Central memory CD8-positive, alpha-beta T cell (primary cell): ENCODE results near the gene RNF4.
"Not testable (repeated sequence)": the region's sequence is repeated elsewhere in the genome, so short reads cannot be mapped to it uniquely, and the experiment has no call there.

Experiments used
- ATAC-seq: fragments of 150-1000 bp; cut with Tn5 transposase; replicated peaks from 2 replicates; pipeline ENCODE4 v1.10.0; 2022; ENCODE audit warnings: mild to moderate bottlenecking, moderate FRiP score, moderate number of reproducible peaks; ENCODE audit not compliant: poor library complexity, severe bottlenecking; ENCODE audit errors: extremely low read depth
- DNase-seq, 2 donors: peaks; one replicate each; pipeline ENCODE4 v3.0.0; 2021; ENCODE audit warnings: low spot score in 2 of 2
- H3K27ac Mint-ChIP-seq: one replicate; pipeline ENCODE4 v1.8.0; 2022; ENCODE audit warnings: low read depth, mild to moderate bottlenecking, moderate library complexity, mixed read lengths
- H3K27me3 Mint-ChIP-seq: one replicate; pipeline ENCODE4 v1.8.0; 2022; ENCODE audit warnings: mixed read lengths
- H3K36me3 Mint-ChIP-seq: one replicate; pipeline ENCODE4 v1.8.0; 2022; ENCODE audit warnings: mild to moderate bottlenecking, moderate library complexity, mixed read lengths; ENCODE audit not compliant: insufficient read depth
- H3K4me1 Mint-ChIP-seq: one replicate; pipeline ENCODE4 v1.8.0; 2022; ENCODE audit warnings: mixed read lengths
- H3K4me3 Mint-ChIP-seq: one replicate; pipeline ENCODE4 v1.8.0; 2022; ENCODE audit warnings: mild to moderate bottlenecking, moderate library complexity, mixed read lengths
- H3K9me3 Mint-ChIP-seq: one replicate; pipeline ENCODE4 v1.8.0; 2022; ENCODE audit warnings: mixed read lengths

The RNF4 gene

DNA sequence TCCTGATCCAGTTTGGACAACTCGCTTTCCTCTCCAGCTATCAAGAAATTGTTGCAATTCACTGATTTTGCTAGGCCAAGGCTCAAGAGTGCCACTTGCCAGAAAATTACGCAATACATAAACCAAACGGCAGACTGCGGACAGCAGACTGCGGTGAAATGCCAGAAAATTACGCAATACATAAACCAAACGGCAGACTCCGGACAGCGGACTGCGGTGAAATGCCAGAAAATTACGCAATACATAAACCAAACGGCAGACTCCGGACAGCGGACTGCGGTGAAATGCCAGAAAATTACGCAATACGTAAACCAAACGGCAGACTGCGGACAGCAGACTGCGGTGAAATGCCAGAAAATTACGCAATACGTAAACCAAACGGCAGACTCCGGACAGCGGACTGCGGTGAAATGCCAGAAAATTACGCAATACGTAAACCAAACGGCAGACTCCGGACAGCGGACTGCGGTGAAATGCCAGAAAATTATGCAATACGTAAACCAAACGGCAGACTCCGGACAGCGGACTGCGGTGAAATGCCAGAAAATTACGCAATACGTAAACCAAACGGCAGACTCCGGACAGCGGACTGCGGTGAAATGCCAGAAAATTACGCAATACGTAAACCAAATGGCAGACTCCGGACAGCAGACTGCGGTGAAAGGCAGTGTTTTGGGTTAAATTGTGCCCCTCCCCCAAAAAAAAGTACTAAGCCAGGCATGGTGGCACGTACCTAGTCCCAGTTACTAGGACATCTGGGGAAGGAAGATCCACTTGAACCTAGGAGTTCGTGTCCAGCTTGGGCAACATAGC lies 38.8 kb upstream of the RNF4 start:
- ATAC-seq, H3K4me1 Mint-ChIP-seq, H3K27ac Mint-ChIP-seq, H3K36me3 Mint-ChIP-seq, H3K9me3 Mint-ChIP-seq, DNase-seq, H3K4me3 Mint-ChIP-seq: not testable (repeated sequence)
- H3K27me3 Mint-ChIP-seq: peaks cover 11% of the 10 kb centered on the region

DNA sequence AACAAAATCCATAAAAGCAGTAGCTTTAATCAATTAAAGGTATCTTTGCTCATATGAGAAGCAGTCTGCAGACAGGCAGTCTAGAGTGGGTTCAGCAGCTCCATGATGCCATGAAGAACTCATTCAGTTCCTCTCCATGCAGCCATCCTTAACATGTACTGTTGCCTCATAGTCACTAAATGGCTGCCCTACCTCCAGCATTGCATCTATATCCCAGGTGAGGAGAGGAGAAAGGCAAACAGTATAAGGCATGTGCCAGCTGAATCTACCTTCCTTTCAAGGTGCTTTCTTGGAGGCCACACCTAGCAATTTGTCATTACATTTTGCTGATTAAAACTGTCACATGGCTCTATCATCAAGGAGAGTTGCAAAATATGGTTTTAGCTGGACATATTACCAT lies 36.9 kb upstream of the RNF4 start:
- ATAC-seq (no peak), DNase-seq (no peak)
- H3K4me3 Mint-ChIP-seq: no peak overlapping the region
- H3K4me1 Mint-ChIP-seq: peaks cover 6% of the 10 kb centered on the region
- no peak overlapping the region for H3K27ac Mint-ChIP-seq
- no peaks in the 10 kb centered on the region for H3K9me3 Mint-ChIP-seq
- no peaks in the 10 kb centered on the region for H3K36me3 Mint-ChIP-seq
- H3K27me3 Mint-ChIP-seq: peaks cover 11% of the 10 kb centered on the region

DNA sequence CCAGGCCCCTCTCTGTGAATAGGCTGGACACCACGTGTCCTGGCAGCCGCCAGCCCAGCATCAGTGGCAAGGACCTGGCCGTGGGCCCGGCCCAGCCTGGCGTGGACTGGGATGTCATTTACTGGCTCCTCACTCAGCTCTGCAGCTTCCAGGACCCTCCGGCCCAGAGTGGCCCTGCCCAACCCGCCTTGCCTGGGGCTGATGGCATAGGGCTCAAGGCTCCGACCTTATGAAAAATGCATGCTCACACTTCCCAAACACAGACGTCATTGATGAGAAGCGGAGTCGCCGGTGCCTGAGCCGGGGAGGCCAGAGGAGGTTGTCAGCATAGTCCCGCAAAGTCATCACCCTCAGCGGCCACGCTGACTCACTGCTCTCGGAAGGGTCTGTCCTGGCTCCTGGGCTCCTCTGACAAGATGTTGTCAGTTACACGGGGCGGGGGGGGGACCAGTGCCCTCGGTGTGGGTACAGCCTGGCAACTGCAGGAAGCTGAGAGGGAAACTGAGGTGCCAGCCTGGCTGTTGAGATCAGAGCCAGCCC lies 35.8 kb upstream of the RNF4 start:
- Mint-ChIP-seq H3K4me1 (peaks cover 6% of the 10 kb centered on the region), H3K27me3 (peaks cover 11% of the 10 kb centered on the region), H3K9me3 (no peaks in the 10 kb centered on the region), H3K27ac (no peak overlapping the region), H3K36me3 (no peaks in the 10 kb centered on the region), H3K4me3 (no peak overlapping the region)
- ATAC-seq (no peak), DNase-seq (no peak)

DNA sequence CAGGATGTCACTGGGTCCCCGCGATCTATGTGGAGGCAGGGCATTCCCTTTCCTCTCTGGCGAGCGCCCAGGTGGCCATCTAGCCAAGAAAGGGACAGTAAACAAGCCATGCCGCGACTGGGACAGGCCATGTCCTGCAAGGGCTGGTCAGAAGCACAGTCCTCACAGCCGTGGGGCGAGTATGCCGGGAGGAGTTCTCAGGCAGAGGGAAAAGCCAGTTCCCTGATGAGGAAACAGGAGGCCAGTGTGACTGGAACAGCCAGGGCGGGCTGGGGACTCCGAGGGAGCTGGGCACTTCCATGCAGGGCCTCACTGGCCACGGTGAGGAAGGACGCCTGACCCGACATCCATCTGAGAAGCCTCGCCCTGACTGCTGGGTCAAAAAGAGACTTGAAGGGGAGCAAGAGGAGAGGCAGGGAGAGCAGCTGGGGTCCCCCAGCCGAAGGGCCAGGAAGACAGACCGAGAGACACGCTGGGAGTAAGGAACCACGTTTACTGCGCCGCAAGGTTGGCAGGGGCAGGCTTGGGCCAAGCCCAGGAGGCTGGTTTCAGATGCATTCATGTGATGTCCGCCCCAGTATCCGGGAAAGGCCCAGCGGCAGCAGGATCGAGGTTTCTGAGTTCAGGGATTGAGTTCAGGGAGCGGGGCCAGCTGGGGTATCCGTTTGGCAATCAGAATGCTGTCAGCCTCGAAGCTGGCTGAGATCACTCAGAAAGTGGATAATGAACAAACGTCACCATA lies 35.1 kb upstream of the RNF4 start:
- Mint-ChIP-seq H3K9me3 (no peaks in the 10 kb centered on the region), H3K4me3 (no peak overlapping the region), H3K36me3 (no peaks in the 10 kb centered on the region), H3K27me3 (peaks cover 6% of the 10 kb centered on the region), H3K4me1 (peaks cover 4% of the 10 kb centered on the region), H3K27ac (no peak overlapping the region)
- DNase-seq (no peak), ATAC-seq (no peak)

DNA sequence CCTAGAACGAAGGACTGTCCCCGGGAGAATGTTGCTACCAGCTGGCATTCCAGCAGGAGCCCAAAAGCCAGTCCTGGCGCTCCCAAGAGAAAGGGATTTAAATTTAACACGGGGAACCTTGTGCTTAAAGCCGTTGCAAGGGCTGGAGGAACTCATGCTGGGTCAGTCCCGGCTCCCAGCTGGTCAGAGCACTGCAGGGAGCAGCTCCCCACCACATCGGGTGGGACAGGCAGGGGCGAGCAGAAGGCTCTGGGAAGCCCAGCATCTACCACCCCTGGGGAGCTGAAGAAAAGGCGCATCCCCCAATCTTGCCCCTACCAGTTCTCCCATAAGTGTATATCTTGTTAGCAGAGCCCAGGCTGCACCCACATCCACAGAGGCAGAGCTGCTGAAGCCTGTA lies 34.5 kb upstream of the RNF4 start:
- no peak overlapping the region for H3K4me3 Mint-ChIP-seq
- H3K27me3 Mint-ChIP-seq: no peaks in the 10 kb centered on the region
- H3K4me1 Mint-ChIP-seq: no peaks in the 10 kb centered on the region

DNA sequence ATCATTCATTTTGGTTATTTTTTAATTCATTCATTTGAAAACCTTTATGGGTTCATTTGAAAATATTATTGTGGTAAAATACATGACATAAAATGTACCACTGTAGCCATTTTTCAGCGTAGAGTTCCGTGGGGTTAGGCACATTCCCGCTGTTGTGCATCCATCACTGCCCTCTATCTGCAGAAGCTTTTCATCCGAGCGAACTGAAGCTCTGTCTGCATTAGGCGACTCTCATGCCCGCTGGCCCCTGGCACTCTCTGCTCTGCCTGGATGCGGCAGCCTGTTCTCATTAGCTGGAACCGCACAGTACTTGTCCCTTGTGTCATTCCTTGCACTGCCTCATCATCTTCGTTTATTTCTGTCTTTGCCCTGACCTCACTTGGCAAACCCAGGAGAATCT lies 32.6 kb upstream of the RNF4 start:
- no peaks in the 10 kb centered on the region for H3K9me3 Mint-ChIP-seq
- DNase-seq (no peak), ATAC-seq (no peak)
- no peaks in the 10 kb centered on the region for H3K36me3 Mint-ChIP-seq
- H3K4me1 Mint-ChIP-seq: peaks cover under 1% of the 10 kb centered on the region
- H3K4me3 Mint-ChIP-seq: no peak overlapping the region
- no peaks in the 10 kb centered on the region for H3K27me3 Mint-ChIP-seq
- H3K27ac Mint-ChIP-seq: no peak overlapping the region

More for the DNA sequence above, 34.5 kb upstream of the RNF4 start:
- Mint-ChIP-seq H3K9me3 (no peaks in the 10 kb centered on the region), H3K36me3 (no peaks in the 10 kb centered on the region), H3K27ac (no peak overlapping the region)
- DNase-seq (no peak), ATAC-seq (no peak)

DNA sequence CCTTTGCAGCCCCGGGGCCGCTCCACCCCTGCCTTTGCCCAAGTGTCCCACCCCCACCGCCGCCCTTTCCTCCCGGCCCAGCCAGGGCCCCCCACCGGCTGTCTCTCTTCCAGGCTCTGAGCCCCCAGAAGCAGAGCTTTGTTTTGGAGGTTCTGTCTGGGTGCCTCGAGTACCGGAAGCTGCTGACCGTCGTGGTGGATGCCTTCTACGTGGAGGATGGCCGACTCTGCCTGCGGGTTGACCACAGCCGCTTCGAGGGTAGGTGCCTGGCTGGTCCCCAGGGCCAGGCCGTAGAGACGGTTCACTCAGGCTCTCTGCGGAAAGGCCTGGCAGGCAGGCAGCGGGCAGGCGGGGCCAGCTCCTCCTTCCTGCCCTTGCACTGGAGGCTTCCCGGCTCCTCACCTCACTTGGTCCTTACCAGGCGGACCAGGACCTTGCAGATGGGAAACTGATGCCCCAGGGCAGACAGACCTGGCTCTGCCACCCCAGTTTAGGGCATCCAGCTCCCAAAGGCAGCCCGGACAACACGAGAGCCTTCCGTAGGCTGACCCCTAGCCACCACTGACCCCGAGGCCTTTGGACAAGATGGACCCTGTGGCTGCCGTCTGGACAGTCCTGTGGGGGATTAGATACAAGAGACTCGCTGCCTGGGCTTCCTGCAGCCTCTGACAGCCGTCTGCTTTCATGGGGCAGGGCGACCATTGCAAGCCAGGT lies 32.0 kb upstream of the RNF4 start:
- no peak overlapping the region for H3K4me3 Mint-ChIP-seq
- peaks cover 6% of the 10 kb centered on the region for H3K4me1 Mint-ChIP-seq
- no peaks in the 10 kb centered on the region for H3K27me3 Mint-ChIP-seq
- H3K36me3 Mint-ChIP-seq: no peaks in the 10 kb centered on the region
- no peaks in the 10 kb centered on the region for H3K9me3 Mint-ChIP-seq
- DNase-seq (no peak), ATAC-seq (no peak)
- H3K27ac Mint-ChIP-seq: no peak overlapping the region

DNA sequence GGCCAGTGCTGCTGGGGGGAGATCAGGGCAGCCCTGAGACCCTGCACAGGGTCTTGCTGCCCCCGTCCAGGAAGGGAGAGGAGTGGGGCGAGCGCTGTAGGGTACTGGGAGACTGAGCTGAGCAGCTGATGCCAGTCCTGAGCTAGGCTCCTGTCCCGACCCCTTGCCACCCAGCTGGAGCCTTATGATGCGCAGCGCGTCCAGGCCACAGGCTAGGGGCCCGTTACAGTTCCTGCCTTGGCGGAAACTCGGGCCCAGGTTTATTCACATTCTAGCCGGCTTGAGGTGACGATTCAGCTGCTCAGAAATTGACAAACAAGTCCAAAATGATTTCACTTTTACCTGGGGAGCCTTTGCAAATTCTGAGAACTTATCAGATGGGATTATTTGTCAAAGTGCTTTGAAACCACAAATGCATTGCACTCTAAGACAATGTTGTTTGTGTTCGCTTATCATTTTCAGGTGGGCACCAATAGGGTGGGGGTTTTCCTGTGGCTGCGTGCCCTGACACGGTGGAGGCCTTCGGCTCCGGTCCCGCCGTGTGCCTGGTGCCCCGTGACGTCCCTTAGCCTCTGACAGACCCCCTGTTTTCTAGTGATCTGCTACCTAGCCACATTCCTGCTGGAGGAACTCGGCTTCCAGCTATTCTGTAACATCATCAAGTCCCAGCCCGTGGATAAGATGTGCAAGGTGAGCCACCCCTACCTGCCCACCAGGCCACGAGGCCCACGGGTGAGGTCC lies 31.3 kb upstream of the RNF4 start:
- Mint-ChIP-seq H3K4me1 (peaks cover 6% of the 10 kb centered on the region), H3K36me3 (no peaks in the 10 kb centered on the region), H3K27me3 (no peaks in the 10 kb centered on the region), H3K9me3 (no peaks in the 10 kb centered on the region), H3K27ac (no peak overlapping the region), H3K4me3 (no peak overlapping the region)
- ATAC-seq: no peak
- DNase-seq: no peak

DNA sequence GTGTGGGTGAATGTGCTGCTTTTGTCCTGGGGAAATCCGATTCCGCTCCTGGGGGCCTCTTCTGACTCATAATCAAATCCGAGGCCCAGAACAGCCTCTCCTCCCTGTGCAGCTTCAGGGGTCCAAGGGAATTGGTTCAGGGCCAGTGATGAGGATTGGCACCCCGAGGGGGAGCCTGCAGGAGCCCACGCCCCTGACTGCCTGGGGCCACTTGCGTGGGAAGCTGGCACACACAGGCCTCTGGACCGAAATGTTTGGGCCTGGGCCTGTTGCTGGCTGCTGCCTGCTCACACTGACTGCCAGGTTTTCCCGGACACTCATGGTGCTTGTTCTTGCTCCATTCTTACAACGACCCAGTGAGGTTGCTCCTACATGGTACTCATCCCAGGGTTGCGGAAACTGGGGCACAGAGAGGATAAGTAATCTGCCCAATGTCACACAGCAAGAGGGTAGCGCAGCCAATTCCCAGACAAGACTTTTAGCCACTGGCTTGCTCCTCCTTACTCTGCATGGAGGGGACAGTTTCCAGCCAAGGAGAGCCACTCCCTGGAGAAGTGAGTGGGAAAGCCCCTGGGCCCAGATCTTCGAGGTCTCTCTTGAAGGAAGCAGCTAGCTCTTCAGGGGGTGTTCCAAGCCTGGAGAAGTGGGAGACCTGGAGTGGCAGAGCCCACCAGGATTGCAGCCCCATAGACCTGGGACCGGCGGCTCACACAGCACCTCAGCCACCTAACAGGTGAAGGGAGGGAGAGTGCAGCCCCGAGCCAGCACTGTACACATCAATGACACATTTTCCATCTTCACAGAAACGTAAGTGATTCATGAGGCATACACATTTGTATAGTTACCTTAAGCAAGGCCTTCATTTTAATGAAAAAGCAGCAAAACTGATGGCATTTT lies 29.8 kb upstream of the RNF4 start:
- H3K27ac Mint-ChIP-seq: no peak overlapping the region
- no peaks in the 10 kb centered on the region for H3K27me3 Mint-ChIP-seq
- H3K9me3 Mint-ChIP-seq: no peaks in the 10 kb centered on the region
- no peak overlapping the region for H3K4me3 Mint-ChIP-seq
- H3K36me3 Mint-ChIP-seq: no peaks in the 10 kb centered on the region
- DNase-seq (no peak), ATAC-seq (no peak)
- H3K4me1 Mint-ChIP-seq: peaks cover 6% of the 10 kb centered on the region

DNA sequence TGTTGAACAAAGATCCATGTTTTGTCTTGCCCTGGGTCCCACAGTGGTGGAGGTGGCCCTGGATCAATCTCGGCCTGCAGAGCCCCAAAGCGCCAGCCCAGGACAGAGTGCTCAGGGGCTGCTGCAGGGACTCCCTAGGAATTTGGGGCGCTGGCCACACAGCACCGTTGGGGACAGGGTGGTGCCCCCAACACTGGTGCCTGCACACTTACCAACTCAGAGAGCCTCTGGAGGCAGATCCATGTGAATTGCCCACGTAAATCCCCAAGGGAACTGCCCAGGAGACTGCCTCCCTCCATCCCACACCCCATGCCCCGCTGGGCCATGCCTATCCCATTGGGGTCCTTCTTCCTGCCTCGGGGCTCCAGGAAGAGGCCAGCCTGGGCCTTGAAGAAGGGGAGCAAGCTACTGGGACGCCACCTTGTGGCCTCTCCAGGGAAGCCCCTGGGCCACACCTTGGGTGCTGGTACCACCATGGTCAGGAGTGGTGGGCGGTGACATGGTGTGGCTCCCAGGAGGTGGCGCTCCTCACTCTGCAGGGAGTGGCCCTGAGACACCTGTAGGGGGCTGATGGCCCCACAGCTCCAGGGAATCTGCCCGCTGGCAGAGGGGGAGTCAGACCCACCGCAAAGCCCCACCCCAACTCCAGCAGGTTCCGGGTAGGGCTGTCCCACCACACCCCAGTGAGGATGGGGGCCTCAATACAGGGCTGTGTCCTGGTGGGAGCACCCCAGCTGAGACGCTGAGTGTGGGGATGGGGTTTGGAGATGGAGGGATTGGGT lies 27.3 kb upstream of the RNF4 start:
- Mint-ChIP-seq H3K4me1 (peaks cover 6% of the 10 kb centered on the region), H3K9me3 (no peaks in the 10 kb centered on the region), H3K27me3 (no peaks in the 10 kb centered on the region), H3K36me3 (no peaks in the 10 kb centered on the region), H3K4me3 (no peak overlapping the region), H3K27ac (no peak overlapping the region)
- DNase-seq (peak; percentile 62 to 66), ATAC-seq (peak; percentile 97)
